HEK293 (cell line): ENCODE measurements around the gene MED13L.
A peak's percentile ranks its signal among the peaks of the same experiment; 100 is the strongest.

Experiments
- CTCF ChIA-PET: fragments of 350-600 bp; formaldehyde crosslinking; extraction: SDS; loops from one replicate; lab custom pipeline; 2021; ENCODE audit warnings: antibody characterized with exemption; lab: Yijun Ruan, JAX
- POLR2A ChIA-PET: fragments of 300-600 bp; formaldehyde crosslinking; extraction: SDS; loops from one replicate; lab custom pipeline; 2020; ENCODE audit warnings: antibody characterized with exemption, inconsistent platforms; lab: Yijun Ruan, JAX
- H3K27ac ChIP-seq: fragments of 200-500 bp; sonication (Bioruptor generic); 2 replicates; pipeline ENCODE4 v1.5.1; 2014; ENCODE audit warnings: low read depth, low read length, control low read depth, inconsistent platforms; ENCODE audit errors: extremely low read depth
- H3K36me3 ChIP-seq, 2 experiments: fragments of 200-500 bp in 1 of 2; sonication (Bioruptor generic) in 1 of 2; 1 replicate in 1 of 2; 2 replicates in 1 of 2; pipeline ENCODE4 v1.5.1; 2014 to 2017; ENCODE audit warnings: inconsistent platforms in 2 of 2, low read length in 2 of 2; ENCODE audit not compliant: control insufficient read depth in 2 of 2, insufficient read depth in 1 of 2
- H3K4me1 ChIP-seq: fragments of 200-500 bp; sonication (Bioruptor generic); 2 replicates; pipeline ENCODE4 v1.5.1; 2014; ENCODE audit warnings: mild to moderate bottlenecking, low read length, inconsistent platforms; ENCODE audit not compliant: control insufficient read depth, insufficient read depth
- H3K4me3 ChIP-seq: 2 replicates; pipeline ENCODE4 v1.5.1; 2011; ENCODE audit warnings: low read depth, mild to moderate bottlenecking, control low read depth, low read length, moderate library complexity
- H3K9me3 ChIP-seq: fragments of 200-500 bp; sonication (Bioruptor generic); 2 replicates; pipeline ENCODE4 v1.5.1; 2014; ENCODE audit warnings: low read depth, low read length, inconsistent platforms; ENCODE audit not compliant: control insufficient read depth, insufficient read depth
- FEZF1 ChIP-seq: fragments of 450-650 bp; formaldehyde crosslinking; IDR thresholded peaks from 2 replicates; pipeline ENCODE4 v1.5.1; 2016; ENCODE audit warnings: missing biosample characterization, missing genetic modification characterization
- HIC1 ChIP-seq: fragments of 450-650 bp; formaldehyde crosslinking; IDR thresholded peaks from 2 replicates; pipeline ENCODE4 v1.5.1; 2016; ENCODE audit warnings: missing biosample characterization, missing genetic modification characterization
- IKZF3 ChIP-seq: fragments of 450-650 bp; IDR thresholded peaks from 2 replicates; pipeline ENCODE4 v1.5.0; 2018; ENCODE audit warnings: missing biosample characterization, mild to moderate bottlenecking, missing genetic modification characterization, moderate library complexity
- KLF10 ChIP-seq: fragments of 450-650 bp; IDR thresholded peaks from 2 replicates; pipeline ENCODE4 v1.5.1; 2018; ENCODE audit warnings: missing biosample characterization, mild to moderate bottlenecking, missing genetic modification characterization
- KLF8 ChIP-seq: fragments of 450-650 bp; formaldehyde crosslinking; IDR thresholded peaks from 2 replicates; pipeline ENCODE4 v1.5.1; 2016; ENCODE audit warnings: missing biosample characterization, missing genetic modification characterization
- SP7 ChIP-seq: fragments of 450-650 bp; formaldehyde crosslinking; IDR thresholded peaks from 2 replicates; pipeline ENCODE4 v1.5.1; 2016; ENCODE audit warnings: missing biosample characterization, missing genetic modification characterization
- WT1 ChIP-seq: fragments of 450-650 bp; formaldehyde crosslinking; IDR thresholded peaks from 2 replicates; pipeline ENCODE4 v1.5.1; 2016; ENCODE audit warnings: missing biosample characterization, missing genetic modification characterization
- YY2 ChIP-seq: fragments of 450-650 bp; formaldehyde crosslinking; IDR thresholded peaks from 2 replicates; pipeline ENCODE4 v1.5.1; 2016; ENCODE audit warnings: missing biosample characterization, missing genetic modification characterization
- ZBTB17 ChIP-seq: fragments of 450-650 bp; formaldehyde crosslinking; IDR thresholded peaks from 2 replicates; pipeline ENCODE4 v1.5.1; 2016; ENCODE audit warnings: missing biosample characterization, missing genetic modification characterization
- ZEB2 ChIP-seq: fragments of 450-650 bp; formaldehyde crosslinking; IDR thresholded peaks from 2 replicates; pipeline ENCODE4 v1.5.1; 2016; ENCODE audit warnings: missing biosample characterization, missing genetic modification characterization
- ZFHX2 ChIP-seq: fragments of 450-650 bp; formaldehyde crosslinking; conservative IDR thresholded peaks from 2 replicates; pipeline ENCODE4 v1.5.1; 2016; ENCODE audit warnings: missing biosample characterization, missing genetic modification characterization
- ZNF112 ChIP-seq: fragments of 450-650 bp; formaldehyde crosslinking; IDR thresholded peaks from 2 replicates; pipeline ENCODE4 v1.5.0; 2017; ENCODE audit warnings: missing biosample characterization, missing genetic modification characterization
- ZNF184 ChIP-seq: fragments of 450-650 bp; IDR thresholded peaks from 2 replicates; pipeline ENCODE4 v1.5.1; 2018; ENCODE audit warnings: missing biosample characterization, mild to moderate bottlenecking, missing genetic modification characterization
- ZNF366 ChIP-seq: fragments of 450-650 bp; formaldehyde crosslinking; conservative IDR thresholded peaks from 2 replicates; pipeline ENCODE4 v1.5.1; 2016; ENCODE audit warnings: missing biosample characterization, missing genetic modification characterization
- ZNF449 ChIP-seq: fragments of 450-650 bp; formaldehyde crosslinking; IDR thresholded peaks from 2 replicates; pipeline ENCODE4 v1.5.1; 2017; ENCODE audit warnings: missing biosample characterization, mild to moderate bottlenecking, missing genetic modification characterization, moderate library complexity
- ZNF510 ChIP-seq: fragments of 450-650 bp; formaldehyde crosslinking; IDR thresholded peaks from 2 replicates; pipeline ENCODE4 v1.5.1; 2018; ENCODE audit warnings: mild to moderate bottlenecking, missing genetic modification characterization, missing biosample characterization; ENCODE audit not compliant: insufficient replicate concordance
- ZNF629 ChIP-seq: fragments of 450-650 bp; formaldehyde crosslinking; IDR thresholded peaks from 2 replicates; pipeline ENCODE4 v1.5.1; 2017; ENCODE audit warnings: missing biosample characterization, missing genetic modification characterization
- ZNF660 ChIP-seq: fragments of 450-650 bp; IDR thresholded peaks from 2 replicates; pipeline ENCODE4 v1.5.1; 2018; ENCODE audit warnings: missing biosample characterization, mild to moderate bottlenecking, missing genetic modification characterization
- ZXDB ChIP-seq: fragments of 450-650 bp; formaldehyde crosslinking; IDR thresholded peaks from 2 replicates; pipeline ENCODE4 v1.5.1; 2016; ENCODE audit warnings: missing biosample characterization, missing genetic modification characterization
- TF ChIP-seq, protein P1 (sequence below): fragments of 450-650 bp; formaldehyde crosslinking; IDR thresholded peaks from 2 replicates; pipeline ENCODE4 v1.5.1; 2016; ENCODE audit warnings: missing biosample characterization, missing genetic modification characterization
- TF ChIP-seq, protein P2 (sequence below): fragments of 450-650 bp; formaldehyde crosslinking; IDR thresholded peaks from 2 replicates; pipeline ENCODE4 v1.5.1; 2017; ENCODE audit warnings: missing biosample characterization, missing genetic modification characterization
- TF ChIP-seq, protein P3 (sequence below): fragments of 450-650 bp; formaldehyde crosslinking; IDR thresholded peaks from 2 replicates; pipeline ENCODE4 v1.5.0; 2017; ENCODE audit warnings: missing biosample characterization, missing genetic modification characterization, borderline replicate concordance
- TF ChIP-seq, protein P4 (sequence below): fragments of 450-650 bp; formaldehyde crosslinking; conservative IDR thresholded peaks from 2 replicates; pipeline ENCODE4 v1.5.1; 2016; ENCODE audit warnings: low read depth, missing biosample characterization, missing genetic modification characterization

MED13L gene

GRCh38 chr12:116222358-116222757 lies 55.1 kb downstream of the MED13L start:
- Histone ChIP-seq H3K4me3 (no peak overlapping the region), H3K36me3 (no peaks in the 10 kb centered on the region; a peak in 1 of 3 replicates), H3K9me3 (no peaks in the 10 kb centered on the region), H3K4me1 (peaks cover 13% of the 10 kb centered on the region), H3K27ac (no peak overlapping the region)
- ChIA-PET POLR2A (no interaction called here), CTCF (interaction anchor here (1.3 kb wide), 1 partner anchor 14 kb away, joined by 7 read pairs; no protein-coding TSS in a partner anchor)
- TF ChIP-seq ZNF629 (tag by site-specific recombination) (peak; percentile 67), ZFHX2 (tag by site-specific recombination) (no peak), WT1 (peak; percentile 54; the same call in 1 of the 2 replicates), ZNF112 (tag by site-specific recombination) (no peak), KLF8 (peak; percentile 29; the same call in 1 of the 2 replicates), ZNF366 (0 out of 2 replicates have a peak, but pooled peaks have one; percentile 12), IKZF3 (tag by site-specific recombination) (peak; percentile 34; the same call in 1 of the 2 replicates), HIC1 (tag by site-specific recombination) (no peak), ZNF660 (tag by site-specific recombination) (peak; percentile 67; the same call in 1 of the 2 replicates), ZNF449 (0 out of 2 replicates have a peak, but pooled peaks have one; percentile 21), KLF10 (peak; percentile 41; the same call in 1 of the 2 replicates), FEZF1 (tag by site-specific recombination) (peak; percentile 34; the same call in 1 of the 2 replicates), SP7 (peak; percentile 34; the same call in 1 of the 2 replicates), ZBTB17 (peak; percentile 52), ZNF184 (tag by site-specific recombination) (peak; percentile 22; the same call in 1 of the 2 replicates), ZXDB (tag by site-specific recombination) (peak; percentile 30; the same call in 1 of the 2 replicates), ZNF510 (peak; percentile 57), YY2 (tag by site-specific recombination) (0 out of 2 replicates have a peak, but pooled peaks have one; percentile 26), ZEB2 (peak; percentile 64)
- TF ChIP-seq, protein P1, sequence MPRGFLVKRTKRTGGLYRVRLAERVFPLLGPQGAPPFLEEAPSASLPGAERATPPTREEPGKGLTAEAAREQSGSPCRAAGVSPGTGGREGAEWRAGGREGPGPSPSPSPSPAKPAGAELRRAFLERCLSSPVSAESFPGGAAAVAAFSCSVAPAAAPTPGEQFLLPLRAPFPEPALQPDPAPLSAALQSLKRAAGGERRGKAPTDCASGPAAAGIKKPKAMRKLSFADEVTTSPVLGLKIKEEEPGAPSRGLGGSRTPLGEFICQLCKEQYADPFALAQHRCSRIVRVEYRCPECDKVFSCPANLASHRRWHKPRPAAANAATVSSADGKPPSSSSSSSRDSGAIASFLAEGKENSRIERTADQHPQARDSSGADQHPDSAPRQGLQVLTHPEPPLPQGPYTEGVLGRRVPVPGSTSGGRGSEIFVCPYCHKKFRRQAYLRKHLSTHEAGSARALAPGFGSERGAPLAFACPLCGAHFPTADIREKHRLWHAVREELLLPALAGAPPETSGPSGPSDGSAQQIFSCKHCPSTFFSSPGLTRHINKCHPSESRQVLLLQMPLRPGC (tag by site-specific recombination), result 0 out of 2 replicates have a peak, but pooled peaks have one; percentile 38
- TF ChIP-seq, protein P2, sequence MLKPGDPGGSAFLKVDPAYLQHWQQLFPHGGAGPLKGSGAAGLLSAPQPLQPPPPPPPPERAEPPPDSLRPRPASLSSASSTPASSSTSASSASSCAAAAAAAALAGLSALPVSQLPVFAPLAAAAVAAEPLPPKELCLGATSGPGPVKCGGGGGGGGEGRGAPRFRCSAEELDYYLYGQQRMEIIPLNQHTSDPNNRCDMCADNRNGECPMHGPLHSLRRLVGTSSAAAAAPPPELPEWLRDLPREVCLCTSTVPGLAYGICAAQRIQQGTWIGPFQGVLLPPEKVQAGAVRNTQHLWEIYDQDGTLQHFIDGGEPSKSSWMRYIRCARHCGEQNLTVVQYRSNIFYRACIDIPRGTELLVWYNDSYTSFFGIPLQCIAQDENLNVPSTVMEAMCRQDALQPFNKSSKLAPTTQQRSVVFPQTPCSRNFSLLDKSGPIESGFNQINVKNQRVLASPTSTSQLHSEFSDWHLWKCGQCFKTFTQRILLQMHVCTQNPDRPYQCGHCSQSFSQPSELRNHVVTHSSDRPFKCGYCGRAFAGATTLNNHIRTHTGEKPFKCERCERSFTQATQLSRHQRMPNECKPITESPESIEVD (tag by site-specific recombination), result peak; percentile 69
- TF ChIP-seq, protein P3, sequence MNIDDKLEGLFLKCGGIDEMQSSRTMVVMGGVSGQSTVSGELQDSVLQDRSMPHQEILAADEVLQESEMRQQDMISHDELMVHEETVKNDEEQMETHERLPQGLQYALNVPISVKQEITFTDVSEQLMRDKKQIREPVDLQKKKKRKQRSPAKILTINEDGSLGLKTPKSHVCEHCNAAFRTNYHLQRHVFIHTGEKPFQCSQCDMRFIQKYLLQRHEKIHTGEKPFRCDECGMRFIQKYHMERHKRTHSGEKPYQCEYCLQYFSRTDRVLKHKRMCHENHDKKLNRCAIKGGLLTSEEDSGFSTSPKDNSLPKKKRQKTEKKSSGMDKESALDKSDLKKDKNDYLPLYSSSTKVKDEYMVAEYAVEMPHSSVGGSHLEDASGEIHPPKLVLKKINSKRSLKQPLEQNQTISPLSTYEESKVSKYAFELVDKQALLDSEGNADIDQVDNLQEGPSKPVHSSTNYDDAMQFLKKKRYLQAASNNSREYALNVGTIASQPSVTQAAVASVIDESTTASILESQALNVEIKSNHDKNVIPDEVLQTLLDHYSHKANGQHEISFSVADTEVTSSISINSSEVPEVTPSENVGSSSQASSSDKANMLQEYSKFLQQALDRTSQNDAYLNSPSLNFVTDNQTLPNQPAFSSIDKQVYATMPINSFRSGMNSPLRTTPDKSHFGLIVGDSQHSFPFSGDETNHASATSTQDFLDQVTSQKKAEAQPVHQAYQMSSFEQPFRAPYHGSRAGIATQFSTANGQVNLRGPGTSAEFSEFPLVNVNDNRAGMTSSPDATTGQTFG (tag by site-specific recombination), result no peak
- TF ChIP-seq, protein P4, sequence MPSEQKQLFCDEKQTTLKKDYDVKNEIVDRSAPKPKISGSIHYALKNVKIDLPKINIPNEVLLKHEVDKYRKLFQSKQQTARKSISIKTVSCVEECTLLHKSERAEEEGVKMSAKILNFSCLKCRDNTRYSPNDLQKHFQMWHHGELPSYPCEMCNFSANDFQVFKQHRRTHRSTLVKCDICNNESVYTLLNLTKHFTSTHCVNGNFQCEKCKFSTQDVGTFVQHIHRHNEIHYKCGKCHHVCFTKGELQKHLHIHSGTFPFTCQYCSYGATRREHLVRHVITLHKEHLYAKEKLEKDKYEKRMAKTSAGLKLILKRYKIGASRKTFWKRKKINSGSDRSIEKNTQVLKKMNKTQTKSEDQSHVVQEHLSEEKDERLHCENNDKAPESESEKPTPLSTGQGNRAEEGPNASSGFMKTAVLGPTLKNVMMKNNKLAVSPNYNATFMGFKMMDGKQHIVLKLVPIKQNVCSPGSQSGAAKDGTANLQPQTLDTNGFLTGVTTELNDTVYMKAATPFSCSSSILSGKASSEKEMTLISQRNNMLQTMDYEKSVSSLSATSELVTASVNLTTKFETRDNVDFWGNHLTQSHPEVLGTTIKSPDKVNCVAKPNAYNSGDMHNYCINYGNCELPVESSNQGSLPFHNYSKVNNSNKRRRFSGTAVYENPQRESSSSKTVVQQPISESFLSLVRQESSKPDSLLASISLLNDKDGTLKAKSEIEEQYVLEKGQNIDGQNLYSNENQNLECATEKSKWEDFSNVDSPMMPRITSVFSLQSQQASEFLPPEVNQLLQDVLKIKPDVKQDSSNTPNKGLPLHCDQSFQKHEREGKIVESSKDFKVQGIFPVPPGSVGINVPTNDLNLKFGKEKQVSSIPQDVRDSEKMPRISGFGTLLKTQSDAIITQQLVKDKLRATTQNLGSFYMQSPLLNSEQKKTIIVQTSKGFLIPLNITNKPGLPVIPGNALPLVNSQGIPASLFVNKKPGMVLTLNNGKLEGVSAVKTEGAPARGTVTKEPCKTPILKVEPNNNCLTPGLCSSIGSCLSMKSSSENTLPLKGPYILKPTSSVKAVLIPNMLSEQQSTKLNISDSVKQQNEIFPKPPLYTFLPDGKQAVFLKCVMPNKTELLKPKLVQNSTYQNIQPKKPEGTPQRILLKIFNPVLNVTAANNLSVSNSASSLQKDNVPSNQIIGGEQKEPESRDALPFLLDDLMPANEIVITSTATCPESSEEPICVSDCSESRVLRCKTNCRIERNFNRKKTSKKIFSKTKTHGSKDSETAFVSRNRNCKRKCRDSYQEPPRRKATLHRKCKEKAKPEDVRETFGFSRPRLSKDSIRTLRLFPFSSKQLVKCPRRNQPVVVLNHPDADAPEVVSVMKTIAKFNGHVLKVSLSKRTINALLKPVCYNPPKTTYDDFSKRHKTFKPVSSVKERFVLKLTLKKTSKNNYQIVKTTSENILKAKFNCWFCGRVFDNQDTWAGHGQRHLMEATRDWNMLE (tag by site-specific recombination), result 0 out of 2 replicates have a peak, but pooled peaks have one; percentile 17
